Myocyte (in vitro differentiated cells): ENCODE results near the gene CCDC152. TPM values are rescaled to one million over a fixed set of nuclear protein-coding genes. Genes with fewer than 3 reads are reported as not detected.
"Not testable (repeated sequence)": the region's sequence is repeated elsewhere in the genome, so short reads cannot be mapped to it uniquely, and the experiment has no call there.

Experiments
- DNase-seq: peaks from one replicate; pipeline ENCODE4 v3.0.0-alpha.2; 2012; ENCODE audit warnings: low read depth
- total RNA-seq: library from RNA; depleted of rRNA; stranded (reverse); fragments of >200 nt; gene quantifications from 2 replicates; pipeline ENCODE4 v1.2.3, GENCODE V29; 2014

CCDC152 gene
- total RNA-seq, 1 donor from 2014 or later: not detected

DNA sequence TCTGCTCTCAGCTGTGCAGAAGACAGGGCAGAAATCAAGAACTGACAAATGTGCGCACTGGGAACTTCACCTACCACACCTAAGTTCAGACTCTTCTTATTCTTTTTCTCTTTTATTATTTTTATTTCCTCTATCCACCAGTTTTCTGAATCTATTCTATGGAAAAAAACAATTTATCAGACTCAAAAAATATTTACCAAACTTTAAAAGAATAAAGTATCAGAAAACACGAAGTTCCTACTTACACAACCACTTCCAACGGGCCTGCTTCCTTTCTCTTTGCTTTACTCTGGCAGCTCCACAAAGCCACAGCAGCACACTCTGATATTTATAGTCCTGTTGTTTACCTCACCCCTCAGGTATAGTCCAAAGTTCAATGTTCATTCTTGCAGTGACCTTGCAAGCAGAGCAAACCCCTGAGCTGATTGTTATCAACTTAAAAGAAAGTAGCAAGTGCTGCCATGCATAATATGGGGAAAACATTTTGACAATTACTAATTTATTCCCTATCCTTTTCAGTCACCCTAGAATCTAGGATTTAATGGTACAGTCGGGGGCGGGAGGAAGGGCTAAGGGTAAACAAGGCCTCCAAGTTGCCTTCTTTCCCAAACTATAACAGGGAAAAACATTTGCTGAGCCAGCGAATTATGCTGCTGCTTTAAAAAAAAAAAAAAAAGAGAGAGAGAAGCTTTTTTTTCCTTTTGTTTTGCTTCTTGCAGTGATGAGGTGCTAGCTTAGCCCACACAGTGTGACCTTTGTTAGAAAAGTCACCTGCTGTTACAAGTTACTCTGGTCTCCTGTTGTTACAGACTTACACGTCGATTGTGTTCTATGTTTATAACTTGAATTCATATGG lies 55.2 kb downstream of the CCDC152 start, which contains the start of gene SELENOP:
Gene SELENOP (minus strand): TSS at position 302 of the 856 bp plus-strand sequence. CDS start 3,539 bp downstream, outside the sequence.
- peak; percentile 86 for DNase-seq

DNA sequence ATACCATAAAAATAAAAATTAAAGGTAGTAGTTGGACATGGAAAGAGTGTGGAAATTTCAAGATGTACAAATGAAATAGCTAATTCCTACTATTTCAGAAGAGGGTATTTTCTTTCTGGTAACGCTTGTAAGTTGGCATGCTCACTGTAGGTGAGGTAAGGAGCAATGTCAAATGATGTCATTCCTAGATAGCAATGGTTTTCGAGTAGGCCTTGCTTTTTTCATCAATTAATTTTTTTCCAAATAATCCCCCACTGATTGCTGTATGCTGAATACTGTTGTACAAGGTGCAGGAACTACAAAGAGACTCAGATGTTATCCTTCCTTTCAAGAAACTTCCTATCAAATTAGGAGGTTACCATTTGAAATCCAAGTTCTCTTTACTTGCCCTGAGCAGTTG lies 56.0 kb downstream of the CCDC152 start:
- DNase-seq: peak; percentile 0

DNA sequence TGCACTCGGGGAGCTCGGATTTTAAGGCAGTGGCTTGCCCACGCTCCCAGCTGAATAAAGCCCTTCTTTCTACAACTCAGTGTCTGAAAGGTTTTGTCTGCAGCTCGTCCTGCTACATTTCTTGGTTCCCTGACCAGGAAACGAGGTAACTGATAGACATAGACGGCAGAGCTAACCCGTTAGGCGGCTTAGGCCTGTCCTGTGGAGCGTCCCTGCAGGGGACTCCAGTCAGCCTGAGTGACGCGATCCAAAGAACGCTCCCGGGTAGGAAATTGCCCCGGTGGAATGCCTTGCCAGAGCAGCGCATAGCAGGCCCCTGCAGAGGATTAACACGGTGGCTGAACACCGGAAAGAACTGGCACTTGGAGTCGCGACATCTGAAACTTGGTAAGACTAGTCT lies 56.9 kb downstream of the CCDC152 start:
- peak; percentile 26 for DNase-seq

DNA sequence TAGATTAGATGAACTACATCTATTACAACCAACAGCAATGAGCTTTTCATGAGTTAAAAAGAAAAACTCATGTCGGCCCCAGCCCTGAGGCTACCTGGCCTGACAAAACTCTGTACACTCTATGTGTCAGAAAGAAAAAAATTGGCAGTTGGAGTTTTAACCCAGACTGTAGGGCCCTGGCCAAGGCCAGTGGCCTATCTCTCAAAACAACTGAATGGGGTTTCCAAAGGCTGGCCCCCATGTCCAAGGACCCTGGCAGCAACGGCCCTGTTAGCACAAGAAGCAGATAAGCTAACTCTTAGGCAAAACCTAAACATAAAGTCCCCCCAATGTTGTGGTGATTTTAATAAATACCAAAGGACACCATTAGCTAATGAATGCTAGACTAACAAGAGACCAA lies 59.9 kb downstream of the CCDC152 start:
- DNase-seq: not testable (repeated sequence)

DNA sequence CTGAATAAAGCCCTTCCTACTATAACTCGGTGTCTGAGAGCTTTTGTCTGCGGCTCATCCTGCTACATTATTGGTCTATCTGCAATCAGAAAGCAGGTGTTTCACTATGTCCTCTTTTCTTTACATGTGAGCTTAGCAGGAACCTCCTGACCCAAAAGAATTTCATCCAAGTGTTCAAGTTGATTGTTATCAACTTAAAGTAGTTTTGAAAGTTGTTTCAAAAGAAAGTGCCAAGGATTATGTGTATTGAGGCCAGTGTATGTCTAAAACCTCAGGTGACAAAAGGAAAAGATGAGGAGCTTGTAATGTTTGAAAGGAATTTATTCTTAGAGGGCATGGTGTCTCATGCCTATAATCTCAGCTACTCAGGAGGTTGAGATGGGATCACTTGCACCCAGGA lies 63.1 kb downstream of the CCDC152 start:
- DNase-seq: no peak

DNA sequence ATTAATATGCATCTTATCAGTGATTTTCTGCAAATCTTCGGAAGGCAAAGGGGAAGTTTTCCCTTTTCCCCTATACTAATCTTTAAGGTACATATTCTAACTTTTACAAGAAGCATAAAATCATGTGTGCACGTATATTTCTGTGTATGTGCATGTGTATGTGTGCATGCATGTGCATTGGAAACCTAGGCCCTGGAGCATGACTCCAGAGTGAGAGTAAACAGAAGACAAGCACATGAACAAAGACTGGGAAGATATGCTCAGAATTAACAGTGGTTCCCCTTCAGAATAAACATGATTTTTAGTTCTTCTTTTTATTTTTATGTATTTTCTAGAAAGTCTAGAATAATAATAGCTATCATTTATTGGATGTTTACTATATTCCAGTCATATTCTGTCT lies 65.9 kb downstream of the CCDC152 start:
- no peak for DNase-seq

DNA sequence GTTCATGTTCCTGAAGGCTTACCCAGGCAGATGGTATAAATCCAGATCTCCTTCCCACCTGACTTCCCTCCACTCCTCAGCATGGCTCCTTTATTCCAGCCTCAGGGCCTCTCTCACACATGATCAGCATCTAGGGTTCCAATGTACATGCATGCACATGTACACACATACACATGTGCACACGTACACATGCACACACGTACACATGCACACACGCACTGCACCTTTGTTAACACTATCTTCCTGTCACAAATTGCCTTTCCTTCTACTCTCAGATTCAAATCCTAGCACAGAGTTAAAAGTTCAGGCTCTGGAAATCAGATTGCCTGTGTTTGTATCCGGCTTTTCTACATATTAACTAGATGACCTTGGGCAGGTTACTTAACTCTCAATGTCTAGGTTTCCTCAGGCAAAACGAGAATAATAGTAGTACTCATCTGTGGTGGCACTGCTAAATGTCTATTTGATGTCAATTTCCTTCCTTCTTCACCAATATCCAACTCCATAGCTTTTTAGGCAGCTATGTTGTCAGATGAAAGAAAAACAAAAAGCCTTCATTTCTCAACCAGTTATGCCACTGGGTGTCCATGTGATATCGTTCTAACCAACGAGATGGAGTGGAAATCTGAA lies 67.8 kb downstream of the CCDC152 start:
- DNase-seq: no peak

DNA sequence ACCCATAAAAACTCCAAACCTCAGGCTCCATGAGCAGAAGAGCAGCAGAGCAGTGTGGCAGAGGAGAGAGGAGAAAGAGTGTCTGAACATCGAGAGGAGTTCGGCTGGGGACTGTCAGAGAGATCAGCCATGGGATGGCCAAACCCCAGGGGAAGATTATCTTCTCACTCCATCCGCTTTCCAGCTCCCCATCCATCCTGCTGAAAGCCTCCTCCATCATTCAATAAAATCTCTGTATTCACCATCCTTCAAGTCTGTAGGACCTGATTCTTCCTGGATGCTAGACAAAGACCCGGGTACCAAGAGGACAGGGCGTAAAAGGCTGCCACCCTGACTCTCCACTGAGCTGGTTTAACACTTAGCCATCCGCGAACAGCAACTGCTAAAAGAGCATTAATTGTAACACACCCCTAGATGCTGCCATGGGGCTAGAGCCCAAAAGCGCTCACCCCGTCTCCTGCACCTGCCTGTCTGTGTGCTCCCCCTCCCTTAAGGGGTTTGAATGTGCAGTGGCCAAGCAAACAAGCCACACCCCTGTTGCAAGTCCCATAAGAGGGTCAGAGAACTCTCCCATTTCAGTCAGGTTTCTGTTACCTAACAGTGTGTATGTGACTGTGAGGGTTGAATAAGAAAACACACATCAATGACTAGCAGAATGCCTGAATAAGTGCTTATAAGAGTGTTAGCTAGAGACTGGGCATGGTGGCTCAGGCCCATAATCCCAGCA lies 69.0 kb downstream of the CCDC152 start:
- DNase-seq: no peak

DNA sequence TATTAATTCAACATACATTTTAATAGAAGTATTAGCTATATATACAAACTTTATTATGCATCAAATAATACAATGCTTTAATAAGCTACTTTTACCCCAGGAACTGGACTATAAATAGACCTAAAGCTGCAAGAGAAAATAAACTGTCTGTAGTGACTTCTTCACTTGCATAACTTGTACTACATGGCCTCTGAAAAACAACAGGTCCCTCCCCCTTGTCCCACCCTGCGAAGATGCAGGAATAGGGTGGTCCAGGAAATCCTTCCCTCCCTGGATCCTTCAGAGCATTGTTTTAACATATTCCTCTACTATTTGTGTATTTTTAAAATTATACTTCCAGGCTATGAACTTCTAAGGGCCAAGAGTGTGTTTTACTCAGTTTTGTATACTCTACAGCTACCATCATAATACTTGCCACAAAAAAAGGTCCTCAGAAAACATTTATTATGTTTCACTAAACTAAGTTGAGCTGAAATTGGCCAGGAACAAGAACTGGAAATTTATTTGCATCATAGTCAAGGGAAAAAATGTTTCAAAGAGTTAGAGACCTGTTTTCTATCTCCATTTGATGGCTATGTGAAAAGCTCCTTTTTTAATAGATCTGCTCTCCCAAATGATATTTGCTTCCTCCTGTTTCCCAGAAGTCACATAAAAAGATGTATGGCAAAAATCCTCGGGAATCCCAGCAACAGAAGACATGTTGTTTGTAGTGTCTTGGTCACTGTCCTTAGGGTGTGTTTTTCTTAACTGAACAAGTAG lies 70.3 kb downstream of the CCDC152 start:
- DNase-seq: no peak

DNA sequence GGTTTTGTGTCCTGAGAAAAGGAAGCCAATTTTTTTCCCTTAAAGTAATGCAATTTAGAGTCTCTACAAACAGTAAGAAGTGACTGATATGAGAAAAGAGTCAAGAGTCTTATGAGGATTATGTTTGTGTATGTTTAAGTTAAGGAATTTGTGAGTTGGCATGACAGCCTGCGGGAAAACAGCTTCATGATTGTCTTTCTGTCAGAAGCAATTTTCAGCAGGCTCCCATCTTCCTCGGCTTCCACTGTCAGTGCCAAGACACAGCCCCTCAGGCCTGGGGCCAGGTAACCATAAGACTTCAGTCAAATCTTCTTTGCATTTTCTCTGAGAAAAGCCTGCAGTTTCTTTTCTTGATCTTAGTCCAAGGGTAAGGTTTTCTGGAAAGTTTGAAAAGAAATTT lies 72.1 kb downstream of the CCDC152 start:
- DNase-seq: no peak

DNA sequence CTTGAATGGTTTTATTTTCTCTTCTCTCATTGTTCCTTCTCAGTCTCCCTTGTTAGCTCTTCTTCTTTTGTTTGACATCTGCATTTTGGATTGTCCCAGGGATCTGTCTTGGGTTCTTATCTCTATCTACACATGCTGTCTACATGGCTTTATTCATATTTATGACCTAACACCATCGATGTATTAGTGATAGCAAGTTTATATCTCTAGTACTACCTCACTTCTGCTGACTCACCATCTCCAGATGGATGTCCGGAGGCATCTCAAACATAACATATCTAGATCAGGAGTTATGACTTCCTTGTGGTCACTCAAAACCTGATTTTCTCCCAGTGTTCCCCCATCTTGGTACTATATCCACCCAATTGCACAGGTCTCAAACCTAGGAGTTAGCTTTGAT lies 74.3 kb downstream of the CCDC152 start:
- DNase-seq: no peak

DNA sequence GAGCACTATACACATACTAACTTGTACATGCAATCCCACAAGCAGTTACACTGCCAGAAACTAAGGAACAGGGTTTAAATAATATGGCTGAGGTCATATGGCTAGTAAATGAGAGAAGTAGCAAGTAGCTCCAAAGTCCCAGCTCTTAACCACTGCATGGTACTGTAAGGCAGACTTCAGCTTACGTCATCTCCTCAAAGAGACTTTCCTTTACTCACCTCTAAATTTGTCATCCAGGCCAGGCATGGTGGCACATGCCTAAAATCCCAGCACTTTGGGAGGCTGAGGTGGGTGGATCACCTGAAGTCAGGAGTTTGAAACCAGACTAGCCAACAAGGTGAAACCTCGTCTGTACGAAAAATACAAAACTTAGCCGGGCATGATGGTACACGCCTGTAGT lies 75.4 kb downstream of the CCDC152 start:
- no peak for DNase-seq

DNA sequence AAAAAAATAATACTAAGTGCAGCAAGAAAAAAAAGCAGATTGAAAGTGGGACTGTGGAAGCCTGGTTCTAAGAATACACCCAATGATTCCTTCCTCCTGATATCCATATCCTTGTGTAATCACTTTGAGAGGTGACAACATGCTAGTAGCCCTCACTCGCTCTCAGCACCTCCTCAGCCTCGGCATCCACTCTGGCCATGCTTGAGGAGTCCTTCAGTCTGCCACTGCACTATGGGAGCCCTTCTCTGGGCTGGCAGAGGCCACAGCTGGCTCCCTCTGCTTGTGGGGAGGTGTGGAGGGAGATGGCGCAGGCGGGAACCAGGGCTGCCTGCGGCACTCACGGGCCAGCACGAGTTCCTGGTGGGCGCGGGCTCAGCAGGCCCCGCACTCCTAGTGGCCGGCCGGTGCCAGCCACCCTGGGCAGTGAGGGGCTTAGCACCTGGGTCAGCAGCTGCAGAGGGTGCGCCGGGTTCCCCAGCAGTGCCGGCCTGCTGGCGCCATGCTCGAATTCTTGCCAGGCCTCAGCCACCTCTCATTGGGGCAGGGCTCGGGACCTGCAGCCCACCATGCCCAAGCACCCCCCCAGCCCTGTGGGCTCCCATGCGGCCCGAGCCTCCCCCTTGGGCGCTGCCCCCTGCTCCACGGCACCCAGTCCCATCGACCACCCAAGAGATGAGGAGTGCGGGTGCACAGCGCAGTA lies 79.6 kb downstream of the CCDC152 start:
- no peak for DNase-seq

DNA sequence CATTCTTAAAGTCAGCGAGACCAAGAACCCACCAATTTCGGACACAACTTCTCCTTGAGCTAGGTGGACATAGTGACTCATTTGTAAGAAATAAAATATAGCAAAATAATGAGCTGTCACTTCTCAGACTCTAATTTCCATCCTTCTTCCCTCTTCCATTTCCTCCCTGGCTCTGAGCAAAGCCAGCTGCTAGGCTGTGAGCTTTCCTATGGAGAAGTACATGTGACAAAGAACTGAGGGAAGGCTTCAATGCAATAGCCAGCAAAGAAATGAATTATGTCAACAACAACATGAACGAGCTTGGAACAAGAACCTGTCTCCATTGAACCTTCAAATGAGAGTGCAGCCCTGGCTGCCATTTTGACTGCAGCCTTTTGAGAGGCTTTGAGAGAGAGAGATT lies 81.0 kb downstream of the CCDC152 start:
- no peak for DNase-seq

DNA sequence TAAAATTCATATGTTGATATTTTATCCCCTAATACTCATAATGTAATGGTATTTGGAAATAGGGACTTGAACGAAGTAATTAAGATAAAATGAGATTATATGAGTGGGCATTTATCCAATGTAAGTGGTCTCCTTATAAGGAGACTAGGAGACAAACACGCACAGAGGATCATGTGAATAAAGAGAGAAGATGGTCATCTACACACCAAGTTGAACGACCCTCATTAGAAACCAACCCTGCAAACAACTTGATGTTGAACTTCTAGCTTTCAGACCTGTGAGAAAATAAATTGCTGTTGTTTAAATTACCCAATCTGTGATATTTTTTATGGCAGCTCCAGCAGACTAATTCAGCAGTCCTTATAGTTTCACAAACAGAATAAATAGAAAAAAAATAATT lies 82.6 kb downstream of the CCDC152 start:
- DNase-seq: no peak

DNA sequence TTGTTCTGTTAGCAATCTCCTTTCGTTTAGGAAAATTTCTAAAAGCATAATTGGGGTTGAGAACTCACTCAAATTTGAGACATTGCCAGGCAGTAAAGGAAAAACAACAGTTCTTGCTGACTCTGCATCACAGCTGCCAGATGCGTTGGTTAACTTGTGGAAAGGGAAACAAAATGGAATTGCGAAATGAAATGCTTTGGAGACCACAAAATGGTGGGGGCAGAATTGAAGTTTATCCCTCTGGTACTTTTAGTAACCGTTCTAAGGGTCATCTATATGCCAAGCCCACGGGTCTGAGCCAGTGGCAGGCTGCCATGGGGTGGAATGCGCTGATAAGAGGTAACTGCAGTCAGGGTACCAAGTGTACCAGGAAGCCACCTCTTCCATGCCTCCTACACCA lies 83.7 kb downstream of the CCDC152 start:
- peak; percentile 86 for DNase-seq

DNA sequence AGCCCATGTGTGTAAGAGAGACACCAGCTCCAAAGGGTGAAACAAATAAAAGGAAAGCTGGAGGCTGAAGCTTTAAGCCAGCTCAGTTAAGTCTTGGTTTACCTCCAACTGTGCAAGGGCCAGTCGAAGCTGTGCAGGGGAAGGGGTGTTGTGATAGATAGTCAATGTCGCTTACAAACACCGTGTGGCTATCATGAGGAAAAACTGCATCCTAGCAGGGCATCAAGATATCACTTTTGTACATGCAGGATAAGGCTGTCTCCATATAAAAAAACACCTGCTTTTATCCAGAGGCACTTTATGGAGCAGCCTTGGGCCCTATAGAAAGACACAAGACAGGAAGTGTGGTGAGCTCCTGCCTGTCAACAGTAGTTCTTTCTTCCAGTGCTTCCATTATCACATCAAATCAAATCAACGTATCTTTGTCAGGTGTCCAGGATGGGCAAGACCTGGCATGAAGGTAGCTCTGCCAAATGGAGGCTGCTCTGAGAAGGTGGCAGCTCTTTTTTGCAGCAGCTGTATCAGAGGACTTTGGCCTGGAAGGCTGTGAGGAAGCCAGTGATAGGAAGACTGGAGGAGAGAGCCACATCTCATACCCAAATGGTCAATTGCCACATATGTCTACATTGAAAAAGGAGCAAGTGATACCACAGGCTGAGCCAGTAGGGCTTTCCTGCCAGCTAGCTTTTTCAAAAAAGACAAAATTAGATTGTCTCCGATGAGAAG lies 84.4 kb downstream of the CCDC152 start:
- DNase-seq: no peak

DNA sequence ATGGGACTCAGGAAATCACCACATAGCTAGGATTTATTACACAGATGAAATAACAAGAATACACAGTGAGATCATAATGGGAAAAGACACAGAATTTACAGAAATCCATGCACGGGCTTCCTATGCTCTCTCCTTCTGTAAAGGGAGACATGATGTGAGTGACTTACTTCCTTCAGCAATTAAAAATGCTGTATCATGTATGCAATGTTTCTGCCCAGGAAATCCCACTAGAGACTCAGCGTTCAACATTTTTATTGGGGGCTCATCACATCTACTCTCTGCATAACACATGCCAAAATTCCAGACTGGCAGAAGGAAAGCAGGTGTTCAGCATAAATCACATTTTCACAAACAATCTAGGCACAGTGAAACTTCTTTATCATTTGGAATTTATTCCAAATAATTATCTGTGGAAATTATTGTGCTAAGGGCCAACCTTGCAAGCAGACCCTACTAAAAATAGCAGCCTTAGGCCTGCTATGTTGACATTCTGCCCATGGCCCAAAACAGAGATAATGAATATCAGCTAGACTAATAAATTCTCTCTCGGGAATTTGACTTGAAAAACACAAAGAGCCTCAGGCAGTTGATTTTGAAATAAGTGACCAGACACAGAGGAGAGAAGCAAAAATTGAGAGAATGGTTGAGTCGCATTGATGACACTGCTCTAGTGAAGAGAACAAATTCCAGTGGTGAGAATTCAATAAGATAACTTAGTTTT lies 86.5 kb downstream of the CCDC152 start:
- no peak for DNase-seq

DNA sequence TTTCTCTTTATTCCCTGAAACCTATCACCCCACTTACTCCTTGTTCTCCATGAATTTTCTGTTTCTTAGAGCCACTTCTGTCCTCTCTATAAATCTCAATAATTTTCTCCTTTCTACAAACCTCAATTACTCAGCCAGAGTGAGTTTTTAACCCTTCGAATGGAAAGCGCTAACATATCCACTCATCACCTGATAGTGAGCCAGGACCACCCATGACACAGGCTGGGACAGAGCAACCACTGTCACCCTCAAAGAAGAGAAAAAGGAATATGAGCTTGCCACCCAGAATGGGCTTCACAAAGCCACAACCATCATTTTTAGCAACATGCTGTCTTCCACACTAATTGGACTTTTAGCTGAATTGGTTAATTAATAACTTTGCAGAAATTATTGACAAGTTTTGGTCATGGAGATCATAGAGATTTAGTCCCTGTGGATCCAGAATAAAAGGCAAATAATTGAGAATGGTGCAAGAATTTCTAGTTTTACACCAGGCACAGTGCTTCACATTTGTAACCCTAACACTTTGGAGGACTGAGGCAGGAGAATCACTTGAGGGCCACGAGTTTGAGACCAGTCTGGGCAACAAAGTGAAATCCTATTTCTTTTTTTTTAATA lies 87.2 kb downstream of the CCDC152 start:
- DNase-seq: no peak
